HepG2 (cell line): Measurements from ENCODE around the gene RMI2. TPM values are rescaled to one million over a fixed set of nuclear protein-coding genes. Genes with fewer than 3 reads are reported as not detected.
A peak's percentile ranks its signal among the peaks of the same experiment; 100 is the strongest.

Source experiments
- ARHGAP35 ChIP-seq: sonication (generic); formaldehyde crosslinking; IDR thresholded peaks from 2 replicates; pipeline ENCODE4 v1.9.0; 2022; ENCODE audit warnings: mild to moderate bottlenecking, inconsistent platforms, moderate library complexity, missing genetic modification reagents, borderline replicate concordance
- ATRX ChIP-seq: sonication (generic); formaldehyde crosslinking; IDR thresholded peaks from 2 replicates; pipeline ENCODE4 v1.4.0; 2020; ENCODE audit warnings: missing genetic modification reagents, borderline replicate concordance
- BHLHE40 ChIP-seq: IDR thresholded peaks from 2 replicates; pipeline ENCODE4 v1.6.1; 2011; ENCODE audit warnings: low read length, improper control_type of control experiment
- GTF3A ChIP-seq: sonication (generic); formaldehyde crosslinking; conservative IDR thresholded peaks from 2 replicates; pipeline ENCODE4 v1.4.0; 2020; ENCODE audit warnings: mild to moderate bottlenecking, missing genetic modification reagents
- HMG20B ChIP-seq: conservative IDR thresholded peaks from 2 replicates; pipeline ENCODE4 v1.6.1; 2016; ENCODE audit warnings: missing genetic modification reagents, missing compliant biosample characterization
- JUND ChIP-seq: sonication (generic); formaldehyde crosslinking; IDR thresholded peaks from 2 replicates; pipeline ENCODE4 v1.8.0; 2022; ENCODE audit warnings: mild to moderate bottlenecking, missing genetic modification reagents
- KAT7 ChIP-seq: IDR thresholded peaks from 2 replicates; pipeline ENCODE4 v1.6.1; 2018; ENCODE audit warnings: borderline replicate concordance, missing compliant biosample characterization
- KDM1A ChIP-seq: IDR thresholded peaks from 2 replicates; pipeline ENCODE4 v1.6.1; 2016; ENCODE audit warnings: missing compliant biosample characterization
- MBNL3 ChIP-seq: fragments of 250-450 bp; sonication (Bioruptor Pico); conservative IDR thresholded peaks from 2 replicates; pipeline ENCODE4 v1.8.0; 2022; ENCODE audit warnings: mild to moderate bottlenecking, inconsistent platforms
- NKX3-1 ChIP-seq: sonication (generic); formaldehyde crosslinking; IDR thresholded peaks from 2 replicates; pipeline ENCODE4 v1.5.0; 2020; ENCODE audit warnings: missing genetic modification reagents
- PAF1 ChIP-seq: IDR thresholded peaks from 2 replicates; pipeline ENCODE4 v1.6.1; 2016; ENCODE audit warnings: missing genetic modification reagents, missing compliant biosample characterization
- PHF5A ChIP-seq: IDR thresholded peaks from one replicate; pipeline ENCODE4 v1.6.1; 2018; ENCODE audit warnings: low read depth, missing genetic modification reagents; ENCODE audit not compliant: unreplicated experiment
- PHF8 ChIP-seq: sonication (generic); formaldehyde crosslinking; IDR thresholded peaks from 2 replicates; pipeline ENCODE4 v1.5.0; 2020; ENCODE audit warnings: missing genetic modification reagents
- SALL2 ChIP-seq: sonication (generic); formaldehyde crosslinking; IDR thresholded peaks from 2 replicates; pipeline ENCODE4 v1.8.1; 2023; ENCODE audit warnings: mild to moderate bottlenecking, missing genetic modification reagents, inconsistent platforms
- SP140L ChIP-seq: sonication (generic); formaldehyde crosslinking; IDR thresholded peaks from 2 replicates; pipeline ENCODE4 v1.4.0; 2020; ENCODE audit warnings: missing genetic modification reagents, borderline replicate concordance
- SRSF1 ChIP-seq: fragments of 200-400 bp; formaldehyde crosslinking; optimal IDR thresholded peaks from 2 replicates; pipeline ENCODE3; 2017; ENCODE audit warnings: mild to moderate bottlenecking, low read depth, low read length, moderate library complexity
- SUZ12 ChIP-seq: fragments of 150-350 bp; IDR thresholded peaks from 2 replicates; pipeline ENCODE4 v1.6.1; 2014; ENCODE audit warnings: low read depth, low read length
- THAP11 ChIP-seq: IDR thresholded peaks from 2 replicates; pipeline ENCODE4 v1.6.1; 2016; ENCODE audit warnings: missing biosample characterization, missing genetic modification reagents
- ZBTB1 ChIP-seq: sonication (generic); formaldehyde crosslinking; IDR thresholded peaks from 2 replicates; pipeline ENCODE4 v1.4.0; 2020; ENCODE audit warnings: missing genetic modification reagents, borderline replicate concordance
- ZMYM2 ChIP-seq: sonication (generic); formaldehyde crosslinking; IDR thresholded peaks from 2 replicates; pipeline ENCODE4 v1.8.0; 2022; ENCODE audit warnings: mild to moderate bottlenecking, missing genetic modification reagents
- ZNF333 ChIP-seq: sonication (generic); formaldehyde crosslinking; IDR thresholded peaks from 2 replicates; pipeline ENCODE4 v1.4.0; 2020; ENCODE audit warnings: mild to moderate bottlenecking, missing genetic modification reagents, borderline replicate concordance
- ZSCAN29 ChIP-seq: sonication (generic); formaldehyde crosslinking; conservative IDR thresholded peaks from 2 replicates; pipeline ENCODE4 v1.4.0; 2020; ENCODE audit warnings: mild to moderate bottlenecking, missing genetic modification reagents
- polyA plus RNA-seq, 8 experiments: library from polyadenylated mRNA; depleted of rRNA in 3 of 8; stranded (reverse) in 7 of 8; unstranded in 1 of 8; fragments of >200 nt; fragmentation: Illumina TruSeq in 4 of 8; extraction: Trizol in 4 of 8; gene quantifications; 2 replicates each; pipeline versions ENCODE4 v1.2.1 to v1.2.3, GENCODE V29; 2011 to 2016; ENCODE audit warnings: low read depth in 4 of 8, missing spikeins in 1 of 8, mixed read lengths in 1 of 8; ENCODE audit not compliant: insufficient read depth in 1 of 8
- total RNA-seq, 5 experiments: library from RNA; depleted of rRNA; stranded (reverse); fragments of >200 nt; fragmentation: Illumina TruSeq; extraction: Trizol; gene quantifications; 2 replicates each; pipeline ENCODE4 v1.2.3, GENCODE V29; 2016; ENCODE audit warnings: low read depth in 1 of 5
- TF ChIP-seq, protein P1 (sequence below): sonication (generic); formaldehyde crosslinking; IDR thresholded peaks from 2 replicates; pipeline ENCODE4 v1.4.0; 2020; ENCODE audit warnings: missing genetic modification reagents
- TF ChIP-seq, protein P2 (sequence below): sonication (generic); formaldehyde crosslinking; IDR thresholded peaks from 2 replicates; pipeline ENCODE4 v1.8.0; 2022; ENCODE audit warnings: low read depth, missing genetic modification reagents
- TF ChIP-seq, protein P3 (sequence below): sonication (generic); formaldehyde crosslinking; IDR thresholded peaks from 2 replicates; pipeline ENCODE4 v1.5.1; 2020; ENCODE audit warnings: mild to moderate bottlenecking, missing genetic modification reagents

Gene RMI2
- total and polyA plus RNA-seq, 2 of the 13 experiments (the other 11 are each of a cell fraction or from before 2014, with no cell fraction given) = 24.5 to 55.7 TPM

DNA sequence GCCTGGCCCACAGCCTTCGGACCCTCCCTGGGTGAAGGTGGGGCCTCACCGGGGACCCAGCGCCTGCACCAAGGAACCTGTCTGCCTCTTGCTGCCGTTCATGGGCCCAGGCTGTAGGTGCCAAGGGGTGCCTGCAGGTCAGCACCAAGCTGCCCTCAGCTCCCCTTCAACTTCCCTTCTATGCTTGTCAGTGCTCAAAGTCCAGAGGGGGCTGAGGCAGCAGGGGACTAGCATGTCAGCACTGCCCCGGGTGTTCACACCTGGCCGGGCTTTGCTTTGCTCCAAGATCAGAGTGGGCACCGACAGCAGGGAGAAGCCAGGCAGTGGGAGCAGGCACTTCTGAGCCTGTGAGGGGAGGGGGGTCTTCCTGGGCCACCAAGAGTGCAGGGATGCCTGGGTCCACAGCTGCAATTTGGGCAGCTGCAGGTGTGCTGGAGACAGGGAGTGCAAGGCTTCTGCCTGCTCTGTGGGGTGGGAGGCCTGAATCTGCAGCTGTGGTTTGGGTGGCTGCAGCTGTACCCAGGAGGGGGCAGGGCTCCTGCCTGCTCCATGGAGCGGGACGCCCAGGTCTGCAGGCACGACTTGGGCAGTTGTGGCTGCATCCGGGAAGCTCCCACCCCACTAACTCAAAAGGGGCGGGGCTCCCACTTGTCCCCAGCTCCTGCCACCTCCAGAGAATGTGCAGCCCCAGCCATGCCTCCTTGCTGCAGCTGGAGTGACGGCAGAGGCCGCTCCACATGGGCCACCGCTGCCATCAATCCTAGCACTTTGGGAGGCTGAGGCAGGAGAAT is 36.6 kb upstream of the RMI2 start (continued):
- TF ChIP-seq, protein P1, sequence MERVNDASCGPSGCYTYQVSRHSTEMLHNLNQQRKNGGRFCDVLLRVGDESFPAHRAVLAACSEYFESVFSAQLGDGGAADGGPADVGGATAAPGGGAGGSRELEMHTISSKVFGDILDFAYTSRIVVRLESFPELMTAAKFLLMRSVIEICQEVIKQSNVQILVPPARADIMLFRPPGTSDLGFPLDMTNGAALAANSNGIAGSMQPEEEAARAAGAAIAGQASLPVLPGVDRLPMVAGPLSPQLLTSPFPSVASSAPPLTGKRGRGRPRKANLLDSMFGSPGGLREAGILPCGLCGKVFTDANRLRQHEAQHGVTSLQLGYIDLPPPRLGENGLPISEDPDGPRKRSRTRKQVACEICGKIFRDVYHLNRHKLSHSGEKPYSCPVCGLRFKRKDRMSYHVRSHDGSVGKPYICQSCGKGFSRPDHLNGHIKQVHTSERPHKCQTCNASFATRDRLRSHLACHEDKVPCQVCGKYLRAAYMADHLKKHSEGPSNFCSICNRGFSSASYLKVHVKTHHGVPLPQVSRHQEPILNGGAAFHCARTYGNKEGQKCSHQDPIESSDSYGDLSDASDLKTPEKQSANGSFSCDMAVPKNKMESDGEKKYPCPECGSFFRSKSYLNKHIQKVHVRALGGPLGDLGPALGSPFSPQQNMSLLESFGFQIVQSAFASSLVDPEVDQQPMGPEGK = peak; percentile 77
- TF ChIP-seq ZMYM2 (CRISPR knock-in tag) (peak; percentile 57; the same call in 1 of the 2 replicates), ZBTB1 (CRISPR knock-in tag) (no peak; the same call in 1 of the 2 replicates), ATRX (CRISPR knock-in tag) (no peak), GTF3A (no peak; the same call in 1 of the 2 replicates), ZSCAN29 (no peak; the same call in 1 of the 2 replicates), KDM1A (0 out of 2 replicates have a peak, but pooled peaks have one; percentile 30), HMG20B (CRISPR knock-in tag) (no peak), ARHGAP35 (CRISPR knock-in tag) (no peak), SP140L (no peak), PHF8 (CRISPR knock-in tag) (no peak; the same call in none of the 2 replicates), SRSF1 (no peak), PHF5A (no peak), BHLHE40 (0 out of 2 replicates have a peak, but pooled peaks have one; percentile 3), PAF1 (no peak), NKX3-1 (no peak), ZNF333 (CRISPR knock-in tag) (peak; percentile 82; the same call in 1 of the 2 replicates), JUND (CRISPR knock-in tag) (peak; percentile 49; the same call in 1 of the 2 replicates), SUZ12 (no peak), THAP11 (CRISPR knock-in tag) (peak; percentile 37; the same call in 1 of the 2 replicates), MBNL3 (no peak), SALL2 (CRISPR knock-in tag) (no peak), KAT7 (CRISPR knock-in tag) (peak; percentile 79; the same call in 1 of the 2 replicates)
- TF ChIP-seq, protein P2, sequence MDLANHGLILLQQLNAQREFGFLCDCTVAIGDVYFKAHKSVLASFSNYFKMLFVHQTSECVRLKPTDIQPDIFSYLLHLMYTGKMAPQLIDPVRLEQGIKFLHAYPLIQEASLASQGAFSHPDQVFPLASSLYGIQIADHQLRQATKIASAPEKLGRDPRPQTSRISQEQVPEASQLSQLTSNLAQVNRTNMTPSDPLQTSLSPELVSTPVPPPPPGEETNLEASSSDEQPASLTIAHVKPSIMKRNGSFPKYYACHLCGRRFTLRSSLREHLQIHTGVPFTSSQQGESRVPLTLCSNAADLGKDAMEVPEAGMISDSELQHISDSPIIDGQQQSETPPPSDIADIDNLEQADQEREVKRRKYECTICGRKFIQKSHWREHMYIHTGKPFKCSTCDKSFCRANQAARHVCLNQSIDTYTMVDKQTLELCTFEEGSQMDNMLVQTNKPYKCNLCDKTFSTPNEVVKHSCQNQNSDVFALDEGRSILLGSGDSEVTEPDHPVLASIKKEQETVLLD (CRISPR knock-in tag) = no peak
- TF ChIP-seq, protein P3, sequence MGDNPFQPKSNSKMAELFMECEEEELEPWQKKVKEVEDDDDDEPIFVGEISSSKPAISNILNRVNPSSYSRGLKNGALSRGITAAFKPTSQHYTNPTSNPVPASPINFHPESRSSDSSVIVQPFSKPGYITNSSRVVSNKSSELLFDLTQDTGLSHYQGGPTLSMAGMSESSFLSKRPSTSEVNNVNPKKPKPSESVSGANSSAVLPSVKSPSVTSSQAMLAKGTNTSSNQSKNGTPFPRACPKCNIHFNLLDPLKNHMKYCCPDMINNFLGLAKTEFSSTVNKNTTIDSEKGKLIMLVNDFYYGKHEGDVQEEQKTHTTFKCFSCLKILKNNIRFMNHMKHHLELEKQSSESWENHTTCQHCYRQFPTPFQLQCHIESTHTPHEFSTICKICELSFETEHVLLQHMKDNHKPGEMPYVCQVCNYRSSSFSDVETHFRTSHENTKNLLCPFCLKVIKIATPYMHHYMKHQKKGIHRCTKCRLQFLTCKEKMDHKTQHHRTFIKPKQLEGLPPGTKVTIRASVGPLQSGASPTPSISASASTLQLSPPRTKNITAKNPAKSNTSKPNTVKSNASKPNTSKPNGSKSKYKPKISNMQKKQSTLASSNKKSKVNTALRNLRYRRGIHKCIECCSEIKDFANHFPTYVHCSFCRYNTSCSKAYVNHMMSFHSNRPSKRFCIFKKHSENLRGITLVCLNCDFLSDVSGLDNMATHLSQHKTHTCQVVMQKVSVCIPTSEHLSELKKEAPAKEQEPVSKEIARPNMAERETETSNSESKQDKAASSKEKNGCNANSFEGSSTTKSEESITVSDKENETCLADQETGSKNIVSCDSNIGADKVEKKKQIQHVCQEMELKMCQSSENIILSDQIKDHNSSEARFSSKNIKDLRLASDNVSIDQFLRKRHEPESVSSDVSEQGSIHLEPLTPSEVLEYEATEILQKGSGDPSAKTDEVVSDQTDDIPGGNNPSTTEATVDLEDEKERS (CRISPR knock-in tag) = peak; percentile 60; the same call in 1 of the 2 replicates
